Thymus (tissue), 11 donors: Measurements from ENCODE around the gene LETMD1. TPM values are rescaled to one million over a fixed set of nuclear protein-coding genes. Genes with fewer than 3 reads are reported as not detected.
A peak's percentile ranks its signal among the peaks of the same experiment; 100 is the strongest.
"Not testable (repeated sequence)": the region's sequence is repeated elsewhere in the genome, so short reads cannot be mapped to it uniquely, and the experiment has no call there.

Experiments
- DNase-seq, 9 donors: peaks; one replicate each; pipeline ENCODE4 v3.0.0-alpha.2; 2013; ENCODE audit warnings: low spot score in 9 of 9, low read depth in 6 of 9, missing footprints in 1 of 9
- H3K27ac ChIP-seq, 2 donors: one replicate each; pipeline ENCODE4 v1.5.1; 2013; ENCODE audit warnings: control low read depth in 1 of 2, low read depth in 1 of 2, low read length in 1 of 2, mild to moderate bottlenecking in 1 of 2, moderate library complexity in 1 of 2
- H3K27me3 ChIP-seq, 2 donors: one replicate each; pipeline ENCODE4 v1.5.1; 2013; ENCODE audit warnings: low read length in 1 of 2; ENCODE audit not compliant: control insufficient read depth in 2 of 2, insufficient read depth in 1 of 2
- H3K36me3 ChIP-seq, 2 donors: one replicate each; pipeline ENCODE4 v1.5.1; 2013; ENCODE audit warnings: low read length in 1 of 2, mild to moderate bottlenecking in 1 of 2, moderate library complexity in 1 of 2; ENCODE audit not compliant: control insufficient read depth in 2 of 2, insufficient read depth in 2 of 2
- H3K4me1 ChIP-seq, 2 donors: one replicate each; pipeline ENCODE4 v1.5.1; 2013; ENCODE audit warnings: low read length in 2 of 2; ENCODE audit not compliant: control insufficient read depth in 2 of 2, insufficient read depth in 2 of 2
- H3K4me3 ChIP-seq, 2 donors: one replicate each; pipeline ENCODE4 v1.5.1; 2013; ENCODE audit warnings: low read length in 2 of 2, control low read depth in 1 of 2, mild to moderate bottlenecking in 1 of 2
- H3K9me3 ChIP-seq, 2 donors: one replicate each; pipeline ENCODE4 v1.5.1; 2013; ENCODE audit warnings: low read length in 1 of 2, mild to moderate bottlenecking in 1 of 2; ENCODE audit not compliant: control insufficient read depth in 2 of 2, insufficient read depth in 1 of 2
- WGBS: extraction: QIAGEN DNeasy Blood & Tissue Kit; methylation state at CpG from one replicate; pipeline ENCODE4 v1.1.7; 2013; 5-methylcytosine and 5-hydroxymethylcytosine counted together
- polyA plus RNA-seq: library from polyadenylated mRNA; stranded (reverse); fragments of 200-250 nt; gene quantifications from one replicate; pipeline ENCODE4 v1.2.3, GENCODE V29; 2013
- total RNA-seq: library from RNA; stranded (reverse); fragments of 120-200 nt; gene quantifications from one replicate; pipeline ENCODE4 v1.2.4, GENCODE V29; 2013
- donor health status: healthy.

Gene LETMD1
- total and polyA plus RNA-seq, 2 donors = 45.2 to 78.8 TPM

- Histone ChIP-seq H3K36me3 (peaks cover 43% of the 10 kb centered on the region in 2 donors), H3K27ac (peak overlapping the region; percentile 84 to 86), H3K9me3 (no peaks in the 10 kb centered on the region), H3K4me3 (peak overlapping the region; percentile 23 to 47), H3K27me3 (no peaks in the 10 kb centered on the region), H3K4me1 (peaks cover 6 to 18% of the 10 kb centered on the region in 2 donors)
- 100% methylated on average over 1 of the region's 1 CpG for WGBS
- DNase-seq = no peak
Observed at GRCh38 chr12:51008329-51009055, 39.6 kb upstream of the LETMD1 start.

GRCh38 chr12:51009056-51009440 is 39.1 kb upstream of the LETMD1 start:
- no peaks in the 10 kb centered on the region for H3K27me3 ChIP-seq
- no peaks in the 10 kb centered on the region for H3K9me3 ChIP-seq
- WGBS = 12% methylated on average over 8 of the region's 8 CpGs
- peaks cover 42 to 43% of the 10 kb centered on the region in 2 donors for H3K36me3 ChIP-seq
- H3K27ac ChIP-seq = peak overlapping the region; percentile 84 to 86
- peak in 4 of 9 donors; percentile 68 to 88 (median 72) for DNase-seq
- H3K4me3 ChIP-seq = peak overlapping the region; percentile 23 to 47
- H3K4me1 ChIP-seq = peaks cover 6 to 18% of the 10 kb centered on the region in 2 donors

DNA sequence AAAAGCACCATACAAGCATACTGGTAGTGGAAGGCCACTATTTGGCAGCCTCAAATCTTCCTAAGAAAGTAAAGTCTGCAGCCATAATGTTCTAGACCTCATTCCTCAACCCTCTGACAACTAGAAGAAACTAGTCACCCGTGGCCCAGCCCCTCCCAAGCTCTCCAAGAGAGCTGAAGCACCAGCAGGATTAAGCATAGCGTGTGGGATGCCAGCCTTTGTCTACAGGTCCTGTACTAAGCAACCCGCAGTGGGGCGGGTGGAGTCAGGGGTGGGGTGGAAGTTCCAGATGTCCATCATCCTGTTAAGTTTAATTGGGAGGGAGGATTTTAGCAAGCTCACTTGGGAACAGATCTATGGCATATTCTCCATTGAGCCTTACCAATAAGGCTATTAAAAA is 36.2 kb upstream of the LETMD1 start:
- WGBS = 95% methylated on average over 4 of the region's 4 CpGs
- H3K27ac ChIP-seq = peak overlapping the region in 1 of 2 donors; percentile 18
- no peak for DNase-seq
- peaks cover 6 to 18% of the 10 kb centered on the region in 2 donors for H3K4me1 ChIP-seq
- no peaks in the 10 kb centered on the region for H3K27me3 ChIP-seq
- H3K4me3 ChIP-seq = no peak overlapping the region
- H3K9me3 ChIP-seq = no peaks in the 10 kb centered on the region
- peaks cover 14 to 23% of the 10 kb centered on the region in 2 donors for H3K36me3 ChIP-seq

DNA sequence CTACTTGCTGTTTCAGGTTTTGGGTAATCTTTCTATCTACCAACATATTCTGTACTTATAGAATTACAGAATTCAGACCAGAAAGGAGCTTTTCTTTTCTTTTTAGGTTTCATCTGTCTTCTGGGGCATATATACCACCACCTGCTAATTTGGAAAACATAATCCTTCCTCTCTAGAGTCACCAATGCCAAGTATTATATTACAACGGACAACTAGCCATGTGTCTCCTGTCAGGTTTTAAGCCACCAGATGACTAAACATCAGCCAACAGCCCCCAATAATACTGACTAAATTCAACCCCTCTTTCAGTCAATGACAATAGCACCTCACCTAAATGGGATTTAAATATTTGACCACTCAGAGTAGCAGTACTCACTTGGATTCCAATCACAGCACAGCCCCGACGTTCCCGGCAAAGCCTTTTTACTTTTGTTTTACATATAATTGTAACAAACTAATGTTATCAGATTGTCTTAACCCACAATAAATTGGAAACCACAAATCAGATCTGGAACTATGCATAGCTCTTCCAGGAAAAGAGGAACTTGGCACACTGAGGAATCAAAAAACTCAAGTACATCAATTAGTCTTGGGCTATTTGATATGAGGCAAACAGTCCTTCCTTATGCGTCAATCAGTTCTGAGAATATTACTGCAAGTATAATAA is 35.4 kb upstream of the LETMD1 start:
- DNase-seq = no peak
- H3K9me3 ChIP-seq = no peaks in the 10 kb centered on the region
- H3K4me1 ChIP-seq = peaks cover 8 to 18% of the 10 kb centered on the region in 2 donors
- H3K27ac ChIP-seq = no peak overlapping the region
- no peaks in the 10 kb centered on the region for H3K27me3 ChIP-seq
- WGBS = 75% methylated on average over 5 of the region's 5 CpGs
- no peak overlapping the region for H3K4me3 ChIP-seq
- peaks cover 8 to 15% of the 10 kb centered on the region in 2 donors for H3K36me3 ChIP-seq

DNA sequence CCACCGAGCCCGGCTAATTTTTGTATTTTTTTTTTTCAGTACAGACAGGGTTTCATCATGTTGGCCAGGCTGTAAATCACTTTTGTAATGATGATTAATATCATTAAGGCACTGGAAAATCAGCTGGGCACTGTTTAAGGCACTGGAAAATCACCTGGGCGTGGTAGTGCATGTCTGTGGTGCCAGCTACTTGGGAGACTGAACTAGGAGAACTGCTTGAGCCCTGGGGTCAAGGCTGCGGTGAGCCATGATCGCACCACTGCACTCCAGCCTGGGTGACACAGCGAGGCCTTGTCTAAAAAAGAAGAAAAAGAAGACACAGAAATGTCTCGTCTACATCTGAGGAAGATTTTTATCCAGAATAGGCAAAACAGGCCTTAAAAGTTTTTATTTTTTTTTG is 34.7 kb upstream of the LETMD1 start:
- no peaks in the 10 kb centered on the region for H3K9me3 ChIP-seq
- WGBS = 99% methylated on average over 7 of the region's 7 CpGs
- peaks cover 8 to 19% of the 10 kb centered on the region in 2 donors for H3K4me1 ChIP-seq
- H3K36me3 ChIP-seq = peaks cover under 1 to 8% of the 10 kb centered on the region in 2 donors
- no peaks in the 10 kb centered on the region for H3K27me3 ChIP-seq
- DNase-seq = no peak
- no peak overlapping the region for H3K27ac ChIP-seq
- H3K4me3 ChIP-seq = no peak overlapping the region

DNA sequence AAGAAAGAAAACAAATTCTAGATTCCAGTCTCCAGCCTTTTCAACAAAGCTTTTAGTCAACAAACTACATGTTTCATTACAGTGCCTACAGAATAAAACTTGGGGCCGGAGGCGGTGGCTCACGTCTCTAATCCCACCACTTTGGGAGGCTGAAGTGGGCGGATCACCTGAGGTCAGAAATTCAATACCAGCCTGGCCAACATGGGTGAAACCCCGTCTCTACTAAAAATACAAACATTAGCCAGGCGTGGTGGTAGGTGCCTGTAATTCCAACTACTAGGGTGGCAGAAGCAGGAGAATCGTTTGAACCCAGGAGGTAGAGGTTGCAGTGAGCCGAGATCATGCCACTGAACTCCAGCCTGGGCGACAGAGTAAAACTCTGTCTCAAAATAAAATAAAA is 33.7 kb upstream of the LETMD1 start:
- WGBS = 98% methylated on average over 9 of the region's 9 CpGs

DNA sequence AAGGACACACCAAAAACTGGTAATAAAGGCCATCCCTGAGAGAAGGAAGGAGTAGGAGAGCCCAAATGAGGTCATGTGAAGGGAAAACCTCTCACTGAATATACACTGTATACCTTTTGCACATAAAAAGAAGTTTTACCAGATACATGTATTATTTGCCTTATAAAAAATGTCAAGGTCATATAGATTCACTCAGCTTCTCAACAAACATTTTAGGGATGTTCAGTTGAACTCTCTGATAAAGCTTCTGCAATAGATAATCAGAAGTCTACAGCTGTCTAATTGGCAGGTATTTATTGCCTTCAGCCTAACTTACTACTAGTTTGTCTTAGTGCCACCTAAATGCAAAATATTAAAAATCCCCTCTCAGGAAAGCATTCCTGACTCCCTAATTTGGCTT is 30.7 kb upstream of the LETMD1 start:
- H3K27ac ChIP-seq = no peak overlapping the region
- H3K9me3 ChIP-seq = no peaks in the 10 kb centered on the region
- no peaks in the 10 kb centered on the region for H3K27me3 ChIP-seq

More for the DNA sequence above, 33.7 kb upstream of the LETMD1 start:
- not testable (repeated sequence) for H3K4me3 ChIP-seq, H3K27ac ChIP-seq, H3K9me3 ChIP-seq, H3K27me3 ChIP-seq, H3K36me3 ChIP-seq, DNase-seq
- H3K4me1 ChIP-seq = peaks cover 3 to 20% of the 10 kb centered on the region in 2 donors

GRCh38 chr12:51018956-51019355 is 29.2 kb upstream of the LETMD1 start:
- Histone ChIP-seq H3K9me3 (no peaks in the 10 kb centered on the region), H3K27me3 (no peaks in the 10 kb centered on the region), H3K27ac (peak overlapping the region in 1 of 2 donors; percentile 57), H3K36me3 (peaks cover 0 to 8% of the 10 kb centered on the region in 2 donors), H3K4me1 (peaks cover 32 to 48% of the 10 kb centered on the region in 2 donors), H3K4me3 (no peak overlapping the region)
- peak in 2 of 9 donors; percentile 42 to 66 for DNase-seq
- 77% methylated on average over 2 of the region's 2 CpGs for WGBS

More for the DNA sequence above, 30.7 kb upstream of the LETMD1 start:
- Histone ChIP-seq H3K4me1 (peaks cover 23 to 38% of the 10 kb centered on the region in 2 donors), H3K4me3 (no peak overlapping the region), H3K36me3 (peaks cover 3 to 4% of the 10 kb centered on the region in 2 donors)
- DNase-seq = no peak

GRCh38 chr12:51019927-51020326 is 28.2 kb upstream of the LETMD1 start:
- Histone ChIP-seq H3K4me1 (peaks cover 36 to 55% of the 10 kb centered on the region in 2 donors), H3K9me3 (no peaks in the 10 kb centered on the region), H3K27ac (peak overlapping the region; percentile 36 to 91), H3K4me3 (no peak overlapping the region), H3K27me3 (no peaks in the 10 kb centered on the region), H3K36me3 (peaks cover 0 to 8% of the 10 kb centered on the region in 2 donors)
- no peak for DNase-seq
- 56% methylated on average over 2 of the region's 2 CpGs for WGBS
